Brain microvascular endothelial cell (primary cell): ENCODE data around the gene CPA5.

Experiments used
- DNase-seq: peaks from one replicate; pipeline ENCODE4 v3.0.0-alpha.2; 2020
- H3K27ac ChIP-seq: fragments of 250-450 bp; sonication (Bioruptor Pico); 2 replicates; pipeline ENCODE4 v1.5.1; 2020; ENCODE audit warnings: mild to moderate bottlenecking, moderate library complexity
- H3K27me3 ChIP-seq: fragments of 250-450 bp; sonication (Bioruptor Pico); replicated peaks from 2 replicates; pipeline ENCODE4 v1.5.1; 2020; ENCODE audit warnings: mild to moderate bottlenecking
- H3K36me3 ChIP-seq: fragments of 250-450 bp; sonication (Bioruptor Pico); replicated peaks from 2 replicates; pipeline ENCODE4 v1.5.1; 2020; ENCODE audit warnings: mild to moderate bottlenecking
- H3K4me3 ChIP-seq: 2 replicates; pipeline ENCODE4 v1.5.1; 2011; ENCODE audit warnings: low read depth, mild to moderate bottlenecking, control low read depth, low read length, moderate library complexity
- in situ Hi-C: cut with HindIII; loops from 2 replicates; pipeline ENCODE4 v1.10.0; 2017; ENCODE audit warnings: low sequenced_read_pairs, low pct_ligation_motif_present
- TF ChIP-seq, protein P1 (sequence below): IDR thresholded peaks from 2 replicates; pipeline ENCODE4 v1.5.1; 2011; ENCODE audit warnings: low read depth, mild to moderate bottlenecking, moderate library complexity, low read length, control low read depth, inconsistent platforms; ENCODE audit errors: missing control alignments

The CPA5 gene

DNA sequence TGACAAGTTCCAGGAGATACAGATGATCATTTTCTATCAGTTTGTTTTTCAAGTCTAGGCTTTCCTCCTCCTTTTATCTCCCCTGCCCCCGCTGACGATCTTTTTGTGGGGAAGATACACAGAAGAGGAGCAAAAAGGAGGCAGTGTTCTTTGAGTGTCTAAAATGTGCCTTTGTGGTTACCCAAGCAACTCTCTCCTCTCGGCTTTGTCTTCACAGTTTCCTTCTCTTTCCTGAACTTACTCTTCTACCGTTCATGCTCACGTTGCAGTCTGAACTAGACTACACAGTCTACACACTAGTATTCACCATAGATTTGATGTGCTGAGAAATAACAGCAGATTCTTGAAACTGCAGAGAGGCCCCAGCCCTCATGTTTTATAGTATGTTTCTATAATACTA, 72.6 kb downstream of the CPA5 start:
- in situ Hi-C loops, result no loop called here
- Histone ChIP-seq H3K27ac (no peak overlapping the region), H3K4me3 (no peak overlapping the region), H3K27me3 (no peaks in the 10 kb centered on the region), H3K36me3 (no peaks in the 10 kb centered on the region)
- DNase-seq, result no peak
- TF ChIP-seq, protein P1, sequence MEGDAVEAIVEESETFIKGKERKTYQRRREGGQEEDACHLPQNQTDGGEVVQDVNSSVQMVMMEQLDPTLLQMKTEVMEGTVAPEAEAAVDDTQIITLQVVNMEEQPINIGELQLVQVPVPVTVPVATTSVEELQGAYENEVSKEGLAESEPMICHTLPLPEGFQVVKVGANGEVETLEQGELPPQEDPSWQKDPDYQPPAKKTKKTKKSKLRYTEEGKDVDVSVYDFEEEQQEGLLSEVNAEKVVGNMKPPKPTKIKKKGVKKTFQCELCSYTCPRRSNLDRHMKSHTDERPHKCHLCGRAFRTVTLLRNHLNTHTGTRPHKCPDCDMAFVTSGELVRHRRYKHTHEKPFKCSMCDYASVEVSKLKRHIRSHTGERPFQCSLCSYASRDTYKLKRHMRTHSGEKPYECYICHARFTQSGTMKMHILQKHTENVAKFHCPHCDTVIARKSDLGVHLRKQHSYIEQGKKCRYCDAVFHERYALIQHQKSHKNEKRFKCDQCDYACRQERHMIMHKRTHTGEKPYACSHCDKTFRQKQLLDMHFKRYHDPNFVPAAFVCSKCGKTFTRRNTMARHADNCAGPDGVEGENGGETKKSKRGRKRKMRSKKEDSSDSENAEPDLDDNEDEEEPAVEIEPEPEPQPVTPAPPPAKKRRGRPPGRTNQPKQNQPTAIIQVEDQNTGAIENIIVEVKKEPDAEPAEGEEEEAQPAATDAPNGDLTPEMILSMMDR, result no peak

DNA sequence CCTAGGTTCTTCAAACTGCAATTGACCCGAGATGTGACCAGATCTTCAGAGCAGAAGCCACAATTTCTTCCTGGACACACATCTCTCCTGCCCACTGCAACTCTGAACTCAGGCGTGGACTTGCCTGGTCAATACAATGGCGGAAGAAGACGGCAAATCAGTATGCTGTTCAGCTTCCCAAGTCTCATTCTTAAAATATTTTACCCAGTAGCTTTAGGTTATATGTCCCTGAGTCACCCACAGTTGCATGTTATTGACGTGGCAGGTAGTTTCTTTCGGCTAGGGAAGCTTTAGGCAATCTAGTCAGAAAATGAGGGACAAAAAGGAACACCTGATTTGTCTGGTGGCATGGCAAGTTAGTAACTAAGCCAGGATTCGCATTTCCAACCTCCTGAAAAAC, 73.7 kb downstream of the CPA5 start:
- DNase-seq, result no peak
- in situ Hi-C loops, result no loop called here
- H3K4me3 ChIP-seq, result no peak overlapping the region
- H3K36me3 ChIP-seq, result no peaks in the 10 kb centered on the region
- no peak overlapping the region for H3K27ac ChIP-seq
- TF ChIP-seq, protein P1, result no peak
- H3K27me3 ChIP-seq, result no peaks in the 10 kb centered on the region
